HCT116 (cell line): Measurements from ENCODE around the gene TMEM223. TPM values are rescaled to one million over a fixed set of nuclear protein-coding genes. Genes with fewer than 3 reads are reported as not detected.
A peak's percentile ranks its signal among the peaks of the same experiment; 100 is the strongest.

ENCODE experiments used
- ATAC-seq: fragments of 200-7000 bp; cut with Tn5 transposase; 2 replicates; pipeline ENCODE4 v1.9.1; 2020; ENCODE audit warnings: mild to moderate bottlenecking, moderate library complexity
- BruUV-seq: library from RNA; stranded (reverse); fragments of 400-500 nt; replicated peaks from 2 replicates; lab custom pipeline; 2021; lab: Mats Ljungman, UMichigan
- CTCF ChIA-PET: fragments of 300-600 bp; sonication (Branson Sonifier 250); formaldehyde crosslinking; loops from one replicate; lab custom pipeline; 2021; ENCODE audit warnings: antibody characterized with exemption; lab: Charles Lee
- POLR2A ChIA-PET: fragments of 300-600, 350-600 bp; sonication (Branson Sonifier 250); formaldehyde crosslinking; loops from one replicate; lab custom pipeline; 2021; ENCODE audit warnings: antibody characterized with exemption; lab: Charles Lee
- RAD21 ChIA-PET, 2 experiments: fragments of 300-600 bp; sonication (Branson Sonifier 250); formaldehyde crosslinking; loops; one replicate each; lab custom pipeline; 2023; ENCODE audit warnings: low total read pairs in 2 of 2; ENCODE audit not compliant: uncharacterized antibody in 2 of 2, unreplicated experiment in 2 of 2, low non-redundant PET in 1 of 2; lab: Charles Lee
- DNase-seq: peaks from one replicate; pipeline ENCODE4 v3.0.0-alpha.2; 2010; ENCODE audit warnings: low read depth, low spot score
- H2AFZ ChIP-seq: fragments of 200-600 bp; shearing (Covaris generic), sonication (generic); 2 replicates; pipeline ENCODE4 v1.6.1; 2017; ENCODE audit warnings: low read depth, mixed run types, mixed read lengths, antibody characterized with exemption, low read length; ENCODE audit not compliant: poor library complexity, severe bottlenecking
- H3K27ac ChIP-seq: 2 replicates; pipeline ENCODE4 v1.5.1; 2012; ENCODE audit warnings: low read depth, low read length
- H3K27me3 ChIP-seq: fragments of 200-600 bp; sonication (generic); 2 replicates; pipeline ENCODE4 v1.6.1; 2016; ENCODE audit warnings: mixed run types, low read length, mixed read lengths; ENCODE audit not compliant: insufficient read depth
- H3K36me3 ChIP-seq, 2 experiments: fragments of 200-500 bp in 1 of 2; fragments of 200-600 bp in 1 of 2; sonication (Bioruptor generic) in 1 of 2; sonication (generic) in 1 of 2; 2 replicates each; pipeline versions ENCODE4 v1.5.1 to v1.6.1; 2014 to 2016; ENCODE audit warnings: low read length in 2 of 2, inconsistent platforms in 1 of 2, mixed read lengths in 1 of 2, mixed run types in 1 of 2; ENCODE audit not compliant: insufficient read depth in 2 of 2, control insufficient read depth in 1 of 2
- H3K4me1 ChIP-seq, 2 experiments: fragments of 200-600 bp in 1 of 2; sonication (generic) in 1 of 2; 2 replicates each; pipeline versions ENCODE4 v1.5.1 to v1.6.1; 2012 to 2017; ENCODE audit warnings: low read length in 2 of 2, inconsistent platforms in 1 of 2, mild to moderate bottlenecking in 1 of 2, mixed read lengths in 1 of 2, mixed run types in 1 of 2, moderate library complexity in 1 of 2; ENCODE audit not compliant: insufficient read depth in 2 of 2, control insufficient read depth in 1 of 2
- H3K4me2 ChIP-seq: fragments of 200-600 bp; sonication (generic); 2 replicates; pipeline ENCODE4 v1.6.1; 2017; ENCODE audit warnings: mixed run types, low read length, mixed read lengths
- H3K4me3 ChIP-seq, 2 experiments: fragments of 200-600 bp in 1 of 2; sonication (generic) in 1 of 2; replicated peaks in 1 of 2; 2 replicates each; pipeline ENCODE4 v1.5.1; 2011 to 2016; ENCODE audit warnings: low read length in 2 of 2, control low read depth in 1 of 2, low read depth in 1 of 2, mild to moderate bottlenecking in 1 of 2, mixed read lengths in 1 of 2, mixed run types in 1 of 2
- H3K79me2 ChIP-seq: fragments of 200-600 bp; sonication (generic); 2 replicates; pipeline ENCODE4 v1.6.1; 2017; ENCODE audit warnings: mild to moderate bottlenecking, mixed run types, low read length, moderate library complexity, mixed read lengths; ENCODE audit not compliant: insufficient read depth
- H3K9ac ChIP-seq: fragments of 200-600 bp; sonication (generic); 2 replicates; pipeline ENCODE4 v1.6.1; 2016; ENCODE audit warnings: low read length, mixed read lengths
- H3K9me2 ChIP-seq: fragments of 200-600 bp; sonication (generic), shearing (Covaris generic); 2 replicates; pipeline ENCODE4 v1.6.1; 2017; ENCODE audit warnings: mixed run types, mild to moderate bottlenecking, moderate library complexity; ENCODE audit not compliant: insufficient read depth
- H3K9me3 ChIP-seq, 2 experiments: fragments of 200-500 bp in 1 of 2; fragments of 200-600 bp in 1 of 2; sonication (Bioruptor generic) in 1 of 2; sonication (generic) in 1 of 2; 2 replicates each; pipeline ENCODE4 v1.6.1; 2014 to 2017; ENCODE audit warnings: low read length in 2 of 2, mixed read lengths in 2 of 2, inconsistent platforms in 1 of 2, low read depth in 1 of 2, mild to moderate bottlenecking in 1 of 2, mixed run types in 1 of 2, moderate library complexity in 1 of 2; ENCODE audit not compliant: control insufficient read depth in 1 of 2, insufficient read depth in 1 of 2
- H4K20me1 ChIP-seq: fragments of 200-600 bp; sonication (generic), shearing (Covaris generic); 2 replicates; pipeline ENCODE4 v1.6.1; 2017; ENCODE audit warnings: mixed run types, mild to moderate bottlenecking, moderate library complexity; ENCODE audit not compliant: insufficient read depth
- POLR2AphosphoS5 ChIP-seq: IDR thresholded peaks from 2 replicates; pipeline ENCODE4 v1.6.1; 2011; ENCODE audit warnings: mild to moderate bottlenecking, low read depth, low read length, moderate library complexity
- REST ChIP-seq: IDR thresholded peaks from 2 replicates; pipeline ENCODE4 v1.6.1; 2012; ENCODE audit warnings: low read depth
- intact Hi-C: fragments of 100-400 bp; cut with micrococcal nuclease; formaldehyde crosslinking; loops from 2 replicates; pipeline ENCODE4 v1.10.0; 2022
- total RNA-seq: library from RNA; stranded (reverse); gene quantifications from one replicate; pipeline ENCODE4 v1.2.1, GENCODE V29; 2021; ENCODE audit not compliant: unreplicated experiment

Gene TMEM223
- total RNA-seq, 1 experiment from 2014 or later, result 18.4 TPM

GRCh38 chr11:62752994-62753735, 38.6 kb downstream of the TMEM223 start:
- CTCF ChIA-PET, result interaction anchor here (0.6 to 1.9 kb wide), 7 partner anchors 16 to 372 kb away, joined by 3 to 24 read pairs (median 6); partner anchors contain the start of genes HNRNPUL2 and TMEM179B
- Histone ChIP-seq H3K27ac (peak overlapping the region; percentile 76), H3K9ac (peak overlapping the region; percentile 78), H2AFZ (no peak overlapping the region), H3K9me2 (no peaks in the 10 kb centered on the region), H3K4me2 (peak overlapping the region; percentile 90), H3K79me2 (no peaks in the 10 kb centered on the region; the same call in 1 of the 2 replicates), H3K4me3 (peak overlapping the region; percentile 70 to 84), H4K20me1 (no peaks in the 10 kb centered on the region), H3K4me1 (peaks cover 4 to 18% of the 10 kb centered on the region in 2 experiments; a peak in 3 of 4 replicates), H3K27me3 (no peaks in the 10 kb centered on the region), H3K9me3 (no peaks in the 10 kb centered on the region), H3K36me3 (no peaks in the 10 kb centered on the region)
- TSS peak; percentile 90 for BruUV-seq
- POLR2A ChIA-PET, result interaction anchor here (0.8 to 3.4 kb wide), 22 partner anchors 8 to 137 kb away, joined by 3 to 50 read pairs (median 6); partner anchors contain the start of genes C11orf98, CSKMT, HNRNPUL2 and LBHD1
- TF ChIP-seq POLR2AphosphoS5, result no peak
- TF ChIP-seq REST, result no peak
- RAD21 ChIA-PET, result interaction anchor here (0.6 to 1.0 kb wide), 4 partner anchors 35 to 377 kb away, joined by 3 to 4 read pairs (median 4); partner anchors contain the start of gene TUT1 (in 1 of the 2)
- peak; percentile 2 for ATAC-seq
- DNase-seq, result no peak
- intact Hi-C loops, result no loop called here
